Body of pancreas (tissue), 4 donors: ENCODE data around the gene MCAT. TPM values are rescaled to one million over a fixed set of nuclear protein-coding genes. Genes with fewer than 3 reads are reported as not detected.

Source experiments
- ATAC-seq: fragments of 150-250 bp; one replicate; pipeline ENCODE4 v1.9.1; 2016
- DNase-seq, 4 donors: peaks; one replicate each; pipeline ENCODE4 v3.0.0-alpha.2; 2019
- H3K27ac ChIP-seq, 4 donors: fragments of 200-600 bp; sonication (generic); 1 replicate in 3 of 4; 2 replicates in 1 of 4; pipeline versions ENCODE4 v1.5.1 to v1.6.1; 2016 to 2019; ENCODE audit warnings: mild to moderate bottlenecking in 1 of 4, mixed read lengths in 1 of 4, moderate library complexity in 1 of 4
- H3K27me3 ChIP-seq, 2 donors: fragments of 200-600 bp; sonication (generic); one replicate each; pipeline ENCODE4 v1.6.0; 2016; ENCODE audit warnings: mild to moderate bottlenecking in 1 of 2
- H3K36me3 ChIP-seq, 2 donors: fragments of 200-600 bp; sonication (generic); replicated peaks in 1 of 2; 2 replicates each; pipeline ENCODE4 v1.5.1; 2016; ENCODE audit warnings: low read depth in 2 of 2; ENCODE audit not compliant: insufficient read depth in 1 of 2
- H3K4me1 ChIP-seq: fragments of 200-600 bp; sonication (generic); one replicate; pipeline ENCODE4 v1.6.0; 2016
- H3K4me3 ChIP-seq, 2 donors: fragments of 200-600 bp; sonication (generic); 1 replicate in 1 of 2; 2 replicates in 1 of 2; pipeline ENCODE4 v1.5.1; 2016 to 2019
- H3K9me3 ChIP-seq, 3 donors: fragments of 200-600 bp; sonication (generic); 1 replicate in 2 of 3; 2 replicates in 1 of 3; pipeline ENCODE4 v1.5.1; 2016
- CTCF ChIP-seq, 7 experiments: fragments of 450-650 bp in 4 of 7; fragments of 200-600 bp in 3 of 7; sonication (generic) in 3 of 7; IDR thresholded peaks; one replicate each; pipeline ENCODE4 v1.5.1; 2016 to 2019; ENCODE audit warnings: antibody characterized with exemption in 7 of 7
- POLR2A ChIP-seq, 3 donors: fragments of 450-650 bp; IDR thresholded peaks; one replicate each; pipeline ENCODE4 v1.6.1; 2016; ENCODE audit warnings: antibody characterized with exemption in 3 of 3, mild to moderate bottlenecking in 2 of 3
- WGBS, 2 donors: methylation state at CpG; one replicate each; pipeline ENCODE4 v1.1.5; 2017; 5-methylcytosine and 5-hydroxymethylcytosine counted together
- intact Hi-C: fragments of 100-400 bp; cut with DNase I; formaldehyde crosslinking; loops from one replicate; pipeline ENCODE4 v1.15.1; 2023
- total RNA-seq, 2 donors: library from RNA; depleted of rRNA; stranded (reverse); fragments of >200 nt; gene quantifications; one replicate each; pipeline ENCODE4 v1.1.0, GENCODE V29; 2016

MCAT gene
- total RNA-seq, 2 donors from 2014 or later: 28.8 to 50.8 TPM

GRCh38 chr22:43167001-43167589 is 23.9 kb upstream of the MCAT start:
- H3K27ac ChIP-seq: no peak overlapping the region
- H3K4me3 ChIP-seq: no peak overlapping the region
- DNase-seq: no peak
- no peak for ATAC-seq
- peaks cover 7 to 9% of the 10 kb centered on the region in 2 donors for H3K36me3 ChIP-seq
- TF ChIP-seq POLR2A (IDR thresholded peaks at IDR 0.05): no peak
- TF ChIP-seq CTCF (IDR thresholded peaks at IDR 0.05): no peak
- H3K4me1 ChIP-seq: no peaks in the 10 kb centered on the region
- H3K9me3 ChIP-seq: no peaks in the 10 kb centered on the region
- H3K27me3 ChIP-seq: no peaks in the 10 kb centered on the region
- intact Hi-C loops: no loop called here
- 92 to 93% methylated on average over 11 to 19 of the region's 19 CpGs for WGBS, 2 donors

DNA sequence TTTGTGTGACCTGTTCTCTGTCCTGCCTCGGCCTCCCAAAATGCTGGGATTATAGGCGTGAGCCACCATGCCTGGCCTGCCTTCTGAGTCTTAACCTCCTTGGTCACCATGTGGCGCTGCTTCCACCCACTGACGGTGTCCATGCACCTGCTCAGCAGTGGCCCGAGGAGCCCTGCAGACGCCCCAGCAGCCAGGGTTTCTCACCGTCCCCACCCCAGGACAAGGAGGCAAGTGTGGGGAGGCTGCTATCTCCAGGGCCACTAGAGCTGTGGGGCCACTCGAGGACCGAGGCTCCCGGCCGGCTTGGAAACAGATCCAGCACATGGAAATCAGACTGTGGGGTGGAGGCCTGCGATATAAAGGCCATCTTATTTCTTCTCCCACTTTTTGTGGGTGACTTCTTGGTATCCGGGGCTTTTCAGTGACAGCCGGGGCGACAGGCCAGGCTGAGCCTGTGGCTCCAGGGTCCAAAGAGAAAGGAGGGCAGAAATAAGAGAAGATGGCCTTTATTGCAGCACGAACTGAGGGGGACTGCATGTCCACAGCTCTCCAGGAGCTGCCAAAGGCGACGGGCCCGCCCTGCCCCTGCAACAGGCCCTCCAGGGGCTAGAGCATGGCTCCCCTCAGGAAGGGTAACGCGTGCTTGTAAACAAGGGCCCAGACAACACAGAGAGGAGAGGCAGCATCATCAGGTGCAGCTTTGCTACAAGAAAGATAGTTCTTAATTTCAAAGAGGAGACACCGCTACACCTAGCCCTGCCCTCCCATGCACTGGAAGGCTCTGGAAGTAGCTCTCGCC is 23.1 kb upstream of the MCAT start:
- H3K4me1 ChIP-seq: no peaks in the 10 kb centered on the region
- WGBS, 2 donors: 81 to 83% methylated on average over 21 to 22 of the region's 23 CpGs
- TF ChIP-seq CTCF (IDR thresholded peaks at IDR 0.05): no peak

DNA sequence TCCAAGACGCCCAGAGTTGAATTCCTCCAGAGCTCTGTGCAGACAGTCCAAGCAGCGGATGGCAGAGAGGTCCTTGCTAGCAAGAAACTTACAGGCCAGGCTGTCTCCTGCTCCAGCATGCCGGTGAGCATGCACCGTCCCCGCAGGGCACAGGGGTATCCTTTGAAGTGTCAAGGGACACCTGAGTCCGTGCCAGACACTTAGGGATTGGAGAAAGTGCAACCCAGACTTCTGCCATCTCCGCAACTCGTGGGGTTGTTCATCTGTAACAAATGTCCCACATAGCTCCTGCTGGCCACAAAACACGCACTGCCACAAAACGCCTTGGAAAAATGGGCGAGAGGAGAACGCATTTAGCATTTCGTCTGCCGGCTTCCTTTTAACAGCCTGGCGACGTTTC is 21.4 kb upstream of the MCAT start:
- Histone ChIP-seq H3K9me3 (no peaks in the 10 kb centered on the region), H3K4me3 (no peak overlapping the region), H3K27me3 (no peaks in the 10 kb centered on the region), H3K4me1 (peaks cover 6% of the 10 kb centered on the region), H3K27ac (no peak overlapping the region), H3K36me3 (no peaks in the 10 kb centered on the region)
- TF ChIP-seq CTCF (IDR thresholded peaks at IDR 0.05): no peak
- TF ChIP-seq POLR2A (IDR thresholded peaks at IDR 0.05): no peak
- no peak for DNase-seq
- ATAC-seq: no peak
- intact Hi-C loops: no loop called here
- WGBS, 2 donors: 52 to 64% methylated on average over 13 to 16 of the region's 16 CpGs

More for the DNA sequence above, 23.1 kb upstream of the MCAT start:
- Histone ChIP-seq H3K27me3 (no peaks in the 10 kb centered on the region), H3K36me3 (peaks cover 2 to 4% of the 10 kb centered on the region in 2 donors), H3K4me3 (no peak overlapping the region), H3K9me3 (no peaks in the 10 kb centered on the region), H3K27ac (no peak overlapping the region)
- intact Hi-C loops: no loop called here
- DNase-seq: no peak
- no peak for ATAC-seq

DNA sequence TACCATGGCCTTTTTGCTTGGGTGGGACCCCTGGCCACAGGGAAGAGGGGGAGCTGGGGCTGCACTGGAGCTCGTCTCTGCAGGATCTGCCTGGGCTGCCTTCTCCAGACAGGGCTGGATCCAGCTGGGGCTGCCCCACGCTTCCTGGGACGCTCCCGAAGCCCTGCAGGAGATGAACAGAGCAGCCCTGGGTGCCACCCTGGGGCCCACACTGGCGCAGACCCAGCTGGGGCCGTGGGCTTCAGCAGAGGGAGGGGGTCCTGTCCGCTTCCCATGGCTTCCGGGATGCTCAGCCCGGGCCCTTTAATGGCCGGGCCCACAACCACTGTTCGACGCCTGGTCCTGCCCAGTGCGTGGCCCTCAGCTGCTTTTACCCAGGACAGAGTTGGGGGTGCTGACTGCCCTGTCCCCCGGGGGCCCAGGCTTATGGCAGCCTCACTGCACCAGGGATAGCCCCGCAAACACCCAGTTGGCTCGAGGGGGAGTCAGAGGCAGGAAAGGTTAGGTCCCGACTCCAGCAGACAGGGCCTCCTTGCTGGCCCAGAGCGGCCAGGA is 20.1 kb upstream of the MCAT start:
- Histone ChIP-seq H3K9me3 (no peaks in the 10 kb centered on the region), H3K4me1 (peaks cover 13% of the 10 kb centered on the region), H3K27me3 (no peaks in the 10 kb centered on the region), H3K27ac (no peak overlapping the region), H3K36me3 (no peaks in the 10 kb centered on the region), H3K4me3 (no peak overlapping the region)
- DNase-seq: no peak
- no peak for ATAC-seq
- intact Hi-C loops: no loop called here
- 82% methylated on average over 2 to 18 of the region's 18 CpGs for WGBS, 2 donors
- no peak for TF ChIP-seq CTCF (IDR thresholded peaks at IDR 0.05)
- TF ChIP-seq POLR2A (IDR thresholded peaks at IDR 0.05): no peak
